Endothelial cell of umbilical vein (primary cell): ENCODE results near the gene KIRREL2.

Experiments used
- CTCF ChIP-seq, 2 donors: IDR thresholded peaks; 1 replicate in 1 of 2; 2 replicates in 1 of 2; pipeline ENCODE4 v1.5.1; 2011; ENCODE audit warnings: low read length in 2 of 2, mild to moderate bottlenecking in 2 of 2, moderate library complexity in 2 of 2, control low read depth in 1 of 2, inconsistent platforms in 1 of 2, low read depth in 1 of 2; ENCODE audit not compliant: insufficient read depth in 1 of 2; ENCODE audit errors: extremely low read depth in 1 of 2
- MAX ChIP-seq: IDR thresholded peaks from 2 replicates; pipeline ENCODE4 v1.6.1; 2011; ENCODE audit not compliant: insufficient read depth, insufficient read length
- POLR2A ChIP-seq: IDR thresholded peaks from 2 replicates; pipeline ENCODE4 v1.6.1; 2012; ENCODE audit warnings: low read depth, mild to moderate bottlenecking, control low read depth, low read length

- no peak for TF ChIP-seq POLR2A
- TF ChIP-seq CTCF (IDR thresholded peaks at IDR 0.05; ENCODE audit: extremely low read depth in 1 of 2, insufficient read depth in 1 of 2, low read depth in 1 of 2, low read length in 2 of 2) = no peak
- TF ChIP-seq MAX = no peak
Measured at GRCh38 chr19:35824150-35824549, 32.6 kb upstream of the KIRREL2 start.
